HG03139 (cell line): ENCODE results near the gene ASB18.

ENCODE experiments used
- ATAC-seq: cut with Tn5 transposase; IDR thresholded peaks from one replicate; pipeline ENCODE4 v1.9.1; 2021; ENCODE audit not compliant: unreplicated experiment

Gene ASB18

DNA sequence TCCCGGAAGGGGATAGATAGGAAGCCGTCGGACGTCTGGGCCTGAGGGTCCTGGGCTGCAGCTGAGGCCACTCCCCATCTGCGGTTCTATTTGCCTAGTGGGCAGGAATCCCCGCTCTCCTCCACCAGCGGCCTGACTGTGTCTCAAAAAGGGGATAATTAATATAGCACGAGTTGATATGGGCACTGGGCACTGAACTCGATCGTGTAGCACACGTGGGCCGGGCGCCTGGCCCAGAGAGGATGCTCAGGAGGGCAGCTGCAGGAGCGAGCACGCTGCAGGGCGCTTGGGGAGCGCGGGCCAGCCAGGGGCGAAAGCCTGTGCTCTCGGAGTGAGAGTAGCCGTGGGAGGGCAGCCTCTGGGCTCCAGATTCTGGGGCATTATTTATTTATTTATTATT is 87.3 kb downstream of the ASB18 start:
- ATAC-seq: no peak

DNA sequence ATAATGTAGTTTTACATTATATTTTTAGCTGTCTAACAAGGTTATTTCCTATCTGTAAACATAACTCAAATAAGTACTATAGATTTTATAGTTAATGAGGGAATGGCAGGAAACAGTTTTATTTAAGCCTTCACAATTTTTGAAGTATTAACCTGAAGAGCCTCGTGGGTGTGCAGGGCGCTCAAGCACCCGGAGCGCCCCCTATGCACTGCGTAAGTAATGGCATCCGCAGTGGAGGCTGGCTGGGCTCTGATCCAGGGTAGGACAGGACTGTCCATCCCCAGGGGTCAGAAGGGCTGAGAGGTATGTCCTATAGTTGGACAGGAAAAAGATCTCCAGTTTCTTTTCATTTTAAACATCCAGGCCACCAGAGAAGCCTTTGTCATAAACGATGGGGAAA is 87.8 kb downstream of the ASB18 start:
- ATAC-seq: no peak

DNA sequence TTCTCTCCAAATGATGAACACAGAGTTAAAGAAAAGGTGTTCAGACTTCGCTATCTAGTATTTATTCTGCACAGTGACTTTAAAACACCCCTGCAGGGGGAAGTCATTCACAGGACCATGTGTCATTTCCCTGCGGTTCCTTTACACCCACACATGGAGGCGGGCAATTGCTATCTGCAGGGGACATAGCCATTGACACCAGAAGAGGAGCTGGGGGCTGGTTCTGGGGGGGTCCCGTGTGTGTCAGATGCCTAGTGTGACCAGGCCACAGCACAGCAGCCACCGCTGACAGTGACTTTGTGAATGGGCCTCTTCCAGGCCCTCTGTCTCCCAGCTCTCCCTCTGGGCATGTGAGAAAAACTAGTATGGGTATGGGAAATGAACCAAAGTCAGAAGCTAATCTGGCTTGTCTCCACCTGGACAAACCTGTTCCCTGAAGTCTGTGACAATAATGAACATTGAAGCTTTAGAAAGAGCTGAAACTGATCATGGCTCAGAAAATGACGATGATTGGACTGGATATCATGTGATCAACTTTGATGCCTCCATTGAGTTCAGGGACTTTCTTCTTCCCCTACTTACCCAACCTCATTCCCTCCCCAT is 88.6 kb downstream of the ASB18 start:
- ATAC-seq: no peak

DNA sequence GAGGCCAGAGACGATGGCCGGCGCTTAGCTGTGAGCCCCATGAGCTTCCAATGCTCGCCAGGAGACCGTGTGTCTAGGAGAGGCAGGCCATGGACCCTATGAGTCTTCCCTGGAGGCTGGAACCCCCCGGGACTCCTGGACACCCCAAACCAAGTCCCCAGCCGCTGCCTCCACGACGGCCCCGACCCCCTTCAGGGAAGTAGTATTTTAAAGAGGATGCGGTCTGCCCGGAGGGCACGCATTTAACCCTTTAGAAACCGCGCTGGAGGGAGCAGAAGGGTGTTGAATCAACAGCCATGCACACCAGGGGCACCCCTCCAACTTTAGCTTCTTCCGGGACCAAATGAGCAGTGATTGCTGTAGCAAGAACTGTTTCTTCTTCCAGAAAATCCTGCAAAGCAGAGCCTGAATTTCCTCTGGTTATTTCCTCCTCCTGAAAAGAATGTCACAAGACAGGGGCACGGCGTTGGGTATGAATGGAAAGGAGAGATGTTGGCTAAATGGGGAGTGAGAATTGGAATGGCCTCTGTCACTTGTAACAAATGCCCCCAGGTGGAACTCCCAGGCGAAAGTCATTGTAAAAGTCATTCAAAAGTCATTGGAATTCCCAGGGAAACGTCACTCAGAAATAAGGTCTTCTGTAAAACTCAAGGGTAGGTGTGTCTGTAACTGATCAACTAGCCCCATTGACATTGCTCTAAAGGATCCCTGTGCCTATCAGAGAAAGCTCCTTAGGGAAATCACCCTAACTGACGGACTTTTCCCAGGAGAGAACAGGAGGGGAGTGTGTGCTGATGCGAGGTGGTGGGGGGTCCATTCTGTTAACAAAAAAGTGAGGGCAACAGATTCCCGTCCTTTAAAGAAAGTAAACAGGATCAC is 90.2 kb downstream of the ASB18 start:
- no peak for ATAC-seq

DNA sequence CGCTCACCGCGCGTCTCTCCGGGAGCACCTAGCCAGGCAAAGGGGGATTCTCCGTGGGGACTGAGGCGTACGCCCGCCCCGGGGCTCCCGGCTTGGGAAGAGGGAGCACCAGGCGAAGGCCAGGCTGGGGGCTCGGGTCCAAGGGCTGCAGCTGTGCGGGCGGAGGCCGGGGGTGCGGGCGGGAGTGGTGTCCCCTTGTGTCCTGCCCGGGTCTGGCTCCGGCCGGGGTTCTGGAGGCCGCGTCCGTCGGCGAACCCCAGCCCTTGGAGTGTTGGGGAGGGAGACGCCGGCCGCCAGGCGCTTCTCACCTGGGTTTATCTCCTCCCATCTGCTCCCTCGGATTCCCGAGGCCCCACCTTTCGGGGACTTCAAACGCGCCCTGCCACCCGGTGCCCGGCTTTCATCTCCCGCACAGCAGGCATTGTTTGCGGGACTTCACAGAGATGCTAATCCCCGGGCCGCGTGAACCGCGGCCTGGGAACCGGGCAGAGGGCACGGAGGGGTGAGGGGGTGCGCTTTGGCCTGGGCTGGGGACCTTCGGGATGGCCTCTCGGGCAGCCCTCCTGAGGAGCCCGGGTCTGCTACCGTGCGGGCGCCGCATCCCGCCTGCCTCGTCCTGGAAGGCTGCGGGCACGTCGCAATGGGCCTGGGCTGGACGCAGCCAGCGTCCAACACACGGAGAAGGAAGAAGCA is 91.0 kb downstream of the ASB18 start:
- no peak for ATAC-seq

DNA sequence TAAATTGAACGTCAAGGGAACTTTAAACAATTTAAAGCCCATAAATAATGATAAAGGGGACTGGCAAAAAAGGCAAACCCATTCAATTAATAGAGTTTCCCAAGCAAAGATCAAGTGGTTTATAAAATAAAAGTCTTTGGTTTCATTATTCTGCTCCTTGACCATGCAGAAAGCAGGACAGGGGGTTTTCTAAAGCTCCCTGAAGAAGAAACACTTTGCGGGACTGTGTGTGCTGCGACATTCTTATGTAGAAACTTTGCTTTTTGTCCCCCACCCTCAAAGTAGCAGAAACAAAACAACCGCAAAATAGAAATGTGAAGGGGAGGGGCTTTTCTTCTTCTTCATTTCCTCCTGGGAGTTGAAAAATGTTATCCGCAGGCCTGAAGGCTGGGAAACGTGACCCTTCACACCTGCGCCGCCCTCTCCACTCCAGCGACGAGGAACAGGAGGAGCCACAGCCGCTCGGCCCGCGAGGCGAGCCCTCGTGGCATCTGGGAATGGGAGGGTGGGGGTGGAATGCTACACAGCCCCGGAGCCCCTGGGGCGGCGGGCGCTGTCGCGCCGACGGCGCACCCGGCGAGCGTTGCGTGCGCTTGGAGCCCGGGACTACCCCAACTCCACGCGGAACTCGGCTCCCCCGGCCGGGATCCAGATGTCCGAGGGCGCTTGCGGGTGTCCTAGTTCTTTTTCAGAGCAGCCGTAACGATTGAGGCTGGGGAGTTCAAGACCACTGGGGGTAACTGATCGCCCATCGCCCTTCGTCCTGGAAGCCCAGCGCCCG is 91.8 kb downstream of the ASB18 start:
- no peak for ATAC-seq

DNA sequence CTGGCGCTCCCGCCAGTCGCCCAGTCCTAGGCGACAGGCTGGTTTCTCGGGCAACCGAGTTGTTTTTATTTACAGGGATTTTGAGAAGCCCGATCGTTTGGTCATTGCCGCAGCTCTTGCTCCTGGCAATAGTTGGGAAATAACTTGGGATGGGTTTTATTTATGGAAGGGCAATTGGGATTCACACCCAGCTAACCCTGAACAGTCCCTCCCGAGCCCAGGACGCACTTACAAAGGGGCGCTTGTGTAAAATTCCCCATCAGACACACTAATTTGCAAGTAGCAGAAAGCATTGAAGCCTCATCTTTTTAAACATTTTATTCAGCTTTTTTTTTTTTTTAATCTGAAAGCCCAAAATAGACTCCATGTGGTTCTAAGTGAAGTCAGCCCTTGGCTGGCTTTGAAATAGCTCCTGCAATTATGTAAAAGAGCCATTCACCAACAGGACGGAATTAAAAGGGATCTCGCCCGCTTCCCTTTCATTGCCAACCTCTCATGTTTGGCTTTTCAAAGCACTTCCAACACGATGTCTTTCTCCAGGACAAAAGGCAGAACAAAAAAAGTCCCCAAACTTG is 92.4 kb downstream of the ASB18 start:
- no peak for ATAC-seq

DNA sequence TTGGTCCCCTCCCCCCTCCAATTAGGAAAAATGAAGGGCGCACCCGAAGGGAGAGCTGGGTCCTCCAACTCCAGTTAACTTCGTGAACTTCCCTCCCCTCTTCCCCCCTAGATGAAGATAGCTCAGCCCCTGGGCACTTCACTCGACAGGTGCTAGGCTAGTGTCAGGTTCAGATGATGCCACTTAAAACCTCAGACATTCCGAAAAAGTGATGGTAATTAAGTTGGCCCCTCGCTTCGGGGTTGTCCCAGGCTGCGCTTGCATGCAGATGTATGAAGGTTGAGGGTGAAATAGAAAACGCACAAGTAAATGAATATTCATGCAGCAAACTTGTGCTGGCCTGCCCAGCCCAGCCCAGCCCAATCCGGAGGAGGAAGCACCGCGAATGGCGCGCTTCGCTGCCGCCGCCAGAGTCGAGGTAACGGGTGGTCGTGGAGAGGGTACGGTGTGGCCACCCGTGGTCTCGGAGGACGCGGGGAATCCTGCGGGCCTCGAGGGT is 93.0 kb downstream of the ASB18 start:
- no peak for ATAC-seq

DNA sequence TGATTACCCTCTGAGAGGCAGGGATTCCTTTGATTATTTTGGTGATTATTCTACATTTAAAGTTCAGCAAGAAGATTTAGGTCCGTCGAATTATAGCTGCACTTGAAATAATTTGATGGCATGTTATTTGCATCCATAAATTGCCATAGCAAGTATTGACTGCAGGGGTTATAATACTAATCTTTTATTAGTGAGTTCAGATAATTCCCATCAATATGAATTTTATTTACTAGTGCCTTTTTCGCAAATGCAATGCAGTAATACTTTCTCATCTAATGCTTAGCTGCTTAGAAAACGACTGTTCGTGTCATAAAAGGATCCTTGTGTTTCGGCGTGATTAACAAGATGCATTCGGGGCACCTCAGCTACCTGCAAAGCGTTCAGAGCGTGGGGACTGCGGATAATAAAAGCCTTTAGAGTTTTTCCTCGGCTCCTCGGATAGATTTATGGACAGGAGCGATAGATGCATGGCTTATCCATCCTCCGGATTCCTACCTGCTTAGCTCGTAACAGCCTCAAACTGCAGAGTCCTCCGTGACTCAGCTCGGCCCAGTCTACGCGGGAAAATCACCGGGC is 93.5 kb downstream of the ASB18 start:
- ATAC-seq: no peak

DNA sequence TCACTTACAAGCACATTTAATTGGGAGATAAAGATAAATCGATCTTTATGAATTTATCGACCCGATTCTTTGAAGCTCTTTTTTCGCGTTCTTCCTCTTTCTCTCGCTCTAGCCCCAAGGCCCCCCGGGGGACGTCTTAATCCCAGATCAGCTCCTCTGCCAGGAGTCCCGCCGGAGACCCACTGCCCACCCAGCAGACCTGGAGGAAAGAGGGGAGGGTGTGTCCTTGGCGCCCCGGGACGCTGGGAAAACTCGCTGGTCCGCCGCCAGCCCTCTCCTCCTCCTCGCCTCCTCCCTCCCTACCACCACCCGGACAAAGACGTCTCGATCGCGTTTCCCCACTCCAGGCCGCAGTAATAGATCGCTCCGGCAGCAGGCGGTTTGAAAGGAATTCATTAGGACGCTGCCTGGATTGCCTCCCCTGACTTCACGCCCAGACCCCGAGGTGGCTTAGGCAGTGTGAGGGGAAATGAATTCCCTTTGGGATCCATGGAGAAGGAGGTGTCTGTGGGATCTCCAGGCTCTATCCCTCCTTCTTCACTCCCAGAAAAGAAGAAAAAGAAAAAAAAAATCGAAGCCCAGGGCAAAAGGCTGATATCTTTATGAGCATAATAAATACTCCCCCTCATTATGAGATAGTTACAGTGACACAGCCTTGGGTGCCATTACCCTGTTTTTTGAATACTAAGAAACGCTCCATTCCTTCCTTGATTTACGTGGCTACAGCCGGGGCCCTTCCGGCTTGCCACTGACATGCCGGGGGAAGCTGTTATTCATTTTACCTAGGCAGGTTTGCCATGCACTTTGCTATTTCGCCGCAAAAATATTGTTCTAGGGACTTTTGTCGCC is 94.2 kb downstream of the ASB18 start:
- ATAC-seq: no peak

DNA sequence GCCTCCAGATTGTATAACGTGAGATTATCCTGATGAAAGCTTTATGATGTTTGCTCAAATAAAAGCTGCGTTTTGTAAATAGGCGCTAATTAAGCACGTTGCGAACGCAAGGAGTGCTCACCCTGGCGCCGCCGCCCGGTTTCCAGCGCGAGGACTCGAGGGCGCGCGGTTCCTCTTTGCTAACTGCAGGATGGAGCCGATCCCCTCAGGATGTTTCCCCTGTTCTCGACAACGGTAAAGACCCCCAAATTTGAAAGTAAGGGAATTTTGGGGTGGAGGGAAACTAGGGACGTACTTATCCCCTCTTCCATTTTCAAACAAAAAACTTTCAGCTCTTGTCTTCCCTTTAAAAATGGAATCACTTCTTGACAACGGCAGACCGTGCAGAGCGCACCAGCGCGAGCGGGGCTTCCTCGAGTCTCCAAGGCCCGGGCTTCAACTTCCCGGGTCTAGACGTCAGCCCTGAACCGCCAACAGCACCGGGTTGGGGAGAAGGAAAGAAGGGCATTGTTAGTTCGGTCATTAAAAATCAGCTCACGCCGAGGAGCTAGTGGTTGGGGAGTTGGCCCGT is 95.0 kb downstream of the ASB18 start:
- no peak for ATAC-seq

DNA sequence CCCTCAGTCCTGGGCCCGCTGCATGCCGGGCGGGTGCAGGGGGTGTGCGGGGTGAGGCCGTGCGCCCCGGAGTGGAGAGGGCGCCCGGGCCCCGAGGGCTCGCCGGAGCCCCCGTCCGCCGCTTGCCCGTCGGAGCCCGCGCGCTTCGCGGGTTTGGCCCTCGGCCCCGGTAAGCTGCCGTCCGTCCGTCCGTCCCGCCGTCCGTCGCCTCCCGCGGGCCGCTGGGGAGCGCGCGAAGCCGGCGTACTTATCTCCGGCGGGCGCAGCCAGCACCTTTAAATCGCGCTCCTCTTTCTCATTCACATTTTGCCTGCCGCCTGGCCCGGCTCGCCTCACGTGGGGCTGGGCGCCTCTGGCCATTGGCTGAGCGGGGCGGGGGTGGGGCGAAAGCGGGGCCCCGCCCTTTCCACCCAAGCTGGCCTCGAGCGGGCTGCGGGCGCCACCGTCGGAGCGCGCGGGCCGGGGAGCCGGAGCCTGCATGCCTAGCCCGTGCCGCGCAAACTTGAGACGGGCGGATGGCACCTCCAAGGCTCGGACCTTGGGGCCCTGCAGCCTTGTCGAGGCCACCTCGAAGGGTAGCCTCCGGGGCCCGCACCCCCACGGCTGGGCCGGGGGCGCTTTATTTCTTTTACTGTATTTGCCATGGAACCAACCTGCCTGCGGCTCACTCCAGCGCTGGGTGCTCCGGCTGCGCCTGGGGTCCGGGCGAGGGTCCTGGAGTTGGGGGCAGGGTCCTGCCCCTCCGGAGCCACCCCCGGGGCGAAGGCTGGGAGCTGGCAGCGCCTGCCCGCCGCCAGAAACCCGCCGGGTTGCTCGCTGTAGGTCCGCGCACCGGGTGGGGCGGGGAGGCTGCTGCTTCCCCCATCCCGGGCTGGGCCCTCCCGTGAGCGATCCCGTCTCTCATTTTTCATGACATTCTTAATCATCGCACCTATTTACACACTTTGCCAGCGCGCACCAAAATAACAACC is 95.8 kb downstream of the ASB18 start, which contains the start of gene GBX2:
Gene GBX2, minus strand, starts transcription at position 277 of the 971 bp plus-strand sequence. CDS start 415 bp downstream, outside the sequence.
- ATAC-seq: no peak

DNA sequence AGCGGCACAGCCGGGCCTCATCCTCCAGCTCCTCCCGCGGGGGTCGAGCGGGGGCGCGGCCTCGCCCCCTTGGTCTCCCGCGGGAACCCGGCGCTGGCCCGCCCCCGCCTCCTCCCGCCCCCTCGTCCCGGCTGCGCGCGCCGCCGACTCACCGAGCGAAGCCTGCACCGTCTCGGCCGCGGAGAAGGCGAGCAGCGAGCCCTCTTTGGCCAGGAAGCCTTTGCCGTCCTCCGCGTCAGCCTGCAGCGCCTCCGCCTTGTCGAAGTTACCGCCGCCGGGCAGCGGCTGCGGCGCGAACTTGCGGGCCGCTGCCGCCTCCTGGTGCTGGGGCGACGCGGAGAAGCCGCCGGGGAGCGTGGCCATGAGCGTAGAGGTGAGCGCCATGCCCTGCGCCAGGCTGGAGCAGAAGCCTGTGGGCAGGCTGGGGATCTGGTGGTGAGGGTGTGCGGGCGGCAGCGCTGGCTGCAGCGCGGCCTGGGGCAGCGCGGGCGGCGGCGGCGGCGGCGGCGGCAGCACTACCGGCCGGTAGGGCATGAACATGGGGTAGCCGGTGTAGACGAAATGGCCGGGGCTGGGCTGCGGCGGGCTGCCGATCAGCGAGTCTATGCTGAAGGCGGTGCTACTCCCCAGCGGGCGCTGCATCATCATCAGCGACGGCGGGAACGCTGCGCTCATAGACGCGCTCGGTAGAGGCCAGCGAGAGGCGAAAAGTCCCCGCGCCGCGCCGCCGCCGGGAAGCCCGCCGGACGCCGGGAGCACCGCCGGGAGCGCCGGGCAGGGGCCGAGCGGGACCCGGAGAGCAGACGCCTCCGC is 96.7 kb downstream of the ASB18 start:
- no peak for ATAC-seq

DNA sequence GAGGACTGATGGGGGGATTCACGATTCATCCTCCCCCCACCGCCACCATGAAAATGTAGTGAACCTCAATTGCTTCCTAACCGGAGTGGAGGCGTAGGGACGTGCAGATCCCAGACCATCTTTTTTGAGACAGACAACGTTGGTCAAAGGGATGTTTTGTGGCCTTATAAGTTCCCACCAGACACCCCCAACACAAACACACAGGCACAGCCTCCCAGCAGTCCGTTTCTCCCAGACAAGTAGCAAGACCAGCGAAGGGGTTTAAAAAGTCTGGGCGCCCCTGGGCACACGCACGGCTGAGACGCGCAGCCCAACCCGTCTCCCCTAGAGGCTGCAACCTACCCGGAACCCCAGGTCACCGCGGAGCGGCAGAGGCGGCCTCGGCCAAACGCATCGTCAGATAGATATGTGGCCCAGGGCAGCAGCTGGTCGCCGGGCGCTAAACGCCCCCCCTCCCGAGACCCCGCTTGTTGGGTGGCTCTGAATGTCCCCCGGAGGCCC is 97.4 kb downstream of the ASB18 start:
- no peak for ATAC-seq

DNA sequence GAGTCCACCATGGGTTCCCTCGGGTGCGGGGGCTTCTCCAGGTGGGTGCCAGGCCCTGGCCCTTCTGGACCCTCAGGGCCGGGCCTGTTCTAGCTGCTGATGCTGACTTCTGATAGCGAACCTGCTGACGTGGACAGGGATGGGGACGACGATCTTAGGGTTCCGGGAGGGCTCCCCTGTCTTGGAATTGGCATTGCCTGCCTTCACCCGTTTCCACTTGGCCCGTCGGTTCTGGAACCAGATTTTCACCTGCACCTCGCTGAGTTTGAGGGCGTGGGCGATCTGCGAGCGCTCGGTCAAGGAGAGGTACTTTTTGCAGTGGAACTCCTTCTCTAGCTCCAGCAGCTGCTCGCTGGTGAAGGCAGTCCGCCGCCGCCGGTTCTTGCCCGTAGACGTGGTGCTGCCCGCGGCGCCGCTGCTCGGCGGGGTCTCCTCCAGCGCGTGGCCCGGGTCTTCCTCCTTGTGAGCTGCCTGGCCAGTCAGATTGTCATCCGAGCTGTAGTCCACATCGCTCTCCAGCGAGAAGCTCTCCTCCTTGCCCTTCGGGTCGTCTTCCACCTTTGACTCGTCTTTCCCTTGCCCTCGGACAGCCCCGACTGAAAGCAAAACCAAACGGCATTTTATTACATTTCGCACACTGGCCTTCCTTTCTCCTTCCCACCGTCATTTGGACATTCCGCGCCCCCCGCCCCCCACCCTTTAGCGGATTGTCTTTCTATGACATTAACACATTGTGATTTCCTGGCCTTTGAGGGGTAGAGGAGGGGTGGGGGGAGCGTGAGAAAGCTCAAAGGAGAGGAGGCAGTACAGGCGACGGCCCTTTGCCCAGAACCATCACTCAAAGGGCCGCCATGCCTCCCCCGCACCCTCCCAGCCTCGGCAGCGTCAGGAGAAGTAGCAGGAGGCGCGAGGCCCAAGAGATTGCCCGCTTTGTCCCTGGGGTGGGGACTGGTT is 98.1 kb downstream of the ASB18 start:
- no peak for ATAC-seq
